PC-9 (cell line): ENCODE results near the gene HBZ. TPM values are rescaled to one million over a fixed set of nuclear protein-coding genes. Genes with fewer than 3 reads are reported as not detected.

Source experiments
- BruUV-seq: library from RNA; stranded (reverse); fragments of 400-500 nt; replicated peaks from 2 replicates; lab custom pipeline; 2021; lab: Mats Ljungman, UMichigan
- CTCF ChIA-PET: fragments of 300-600 bp; sonication (Branson Sonifier 250); formaldehyde crosslinking; loops from one replicate; lab custom pipeline; 2022; ENCODE audit warnings: antibody characterized with exemption; lab: Charles Lee
- POLR2A ChIA-PET: fragments of 300-600 bp; sonication (Branson Sonifier 250); formaldehyde crosslinking; loops from one replicate; lab custom pipeline; 2022; ENCODE audit warnings: antibody characterized with exemption; ENCODE audit not compliant: unreplicated experiment; lab: Charles Lee
- DNase-seq, 2 experiments: peaks; one replicate each; pipeline versions ENCODE4 v3.0.0 to v3.0.0-alpha.2; 2015 to 2022; ENCODE audit warnings: mixed read lengths in 1 of 2
- H2AFZ ChIP-seq: fragments of 200-600 bp; sonication (generic); 2 replicates; pipeline ENCODE4 v1.8.1; 2017; ENCODE audit warnings: antibody characterized with exemption
- H3F3A ChIP-seq: fragments of 200-600 bp; sonication (generic); 2 replicates; pipeline ENCODE4 v1.8.1; 2017; ENCODE audit warnings: antibody characterized with exemption, mild to moderate bottlenecking, low read depth; ENCODE audit not compliant: insufficient read depth
- H3K27ac ChIP-seq: fragments of 200-600 bp; sonication (generic); 2 replicates; pipeline ENCODE4 v1.6.1; 2016; ENCODE audit warnings: mixed run types
- H3K27me3 ChIP-seq: fragments of 200-600 bp; sonication (generic); 2 replicates; pipeline ENCODE4 v1.6.1; 2016; ENCODE audit warnings: low read depth, mixed run types; ENCODE audit not compliant: insufficient read depth
- H3K36me3 ChIP-seq: fragments of 200-600 bp; sonication (generic); 2 replicates; pipeline ENCODE4 v1.6.1; 2016; ENCODE audit warnings: low read depth, mixed run types
- H3K4me1 ChIP-seq: fragments of 200-600 bp; sonication (generic); replicated peaks from 2 replicates; pipeline ENCODE4 v1.6.1; 2016; ENCODE audit warnings: mixed run types; ENCODE audit not compliant: insufficient read depth
- H3K4me2 ChIP-seq: fragments of 200-600 bp; sonication (generic); 2 replicates; pipeline ENCODE4 v1.6.1; 2017; ENCODE audit warnings: mixed run types
- H3K4me3 ChIP-seq: fragments of 200-600 bp; sonication (generic); 2 replicates; pipeline ENCODE4 v1.6.1; 2016; ENCODE audit warnings: mixed run types
- H3K79me2 ChIP-seq: fragments of 200-600 bp; sonication (generic); 2 replicates; pipeline ENCODE4 v1.6.1; 2017; ENCODE audit warnings: low read depth, mixed run types
- H3K9me2 ChIP-seq: fragments of 200-600 bp; sonication (generic); 2 replicates; pipeline ENCODE4 v1.8.1; 2017; ENCODE audit warnings: mild to moderate bottlenecking; ENCODE audit not compliant: insufficient read depth
- H3K9me3 ChIP-seq: fragments of 200-600 bp; sonication (generic); 2 replicates; pipeline ENCODE4 v1.8.1; 2016; ENCODE audit warnings: low read depth; ENCODE audit not compliant: insufficient read depth
- H4K20me1 ChIP-seq: fragments of 200-600 bp; sonication (generic); 2 replicates; pipeline ENCODE4 v1.8.1; 2017; ENCODE audit not compliant: insufficient read depth
- CTCF ChIP-seq: fragments of 200-600 bp; sonication (generic); conservative IDR thresholded peaks from 2 replicates; pipeline ENCODE4 v1.6.1; 2017; ENCODE audit warnings: mixed run types, antibody characterized with exemption, mild to moderate bottlenecking, moderate library complexity
- EZH2 ChIP-seq: fragments of 200-600 bp; sonication (generic); IDR thresholded peaks from 2 replicates; pipeline ENCODE4 v1.8.0; 2017; ENCODE audit warnings: antibody characterized with exemption, low read depth
- intact Hi-C: fragments of 100-400 bp; cut with micrococcal nuclease; formaldehyde crosslinking; loops from one replicate; pipeline ENCODE4 v1.10.0; 2022; ENCODE audit not compliant: unreplicated experiment
- total RNA-seq: library from RNA; stranded (reverse); gene quantifications from 2 replicates; pipeline ENCODE4 v1.2.3, GENCODE V29; 2021

The HBZ gene
- total RNA-seq, 1 experiment from 2014 or later, result not detected

- Histone ChIP-seq H3K27me3 (no peaks in the 10 kb centered on the region), H3K9me3 (no peaks in the 10 kb centered on the region), H4K20me1 (no peaks in the 10 kb centered on the region), H2AFZ (no peak overlapping the region), H3K4me2 (no peak overlapping the region), H3K27ac (no peak overlapping the region), H3K36me3 (no peaks in the 10 kb centered on the region), H3F3A (peaks cover 18% of the 10 kb centered on the region; the same call in 1 of the 2 replicates), H3K4me1 (peaks cover 7% of the 10 kb centered on the region; the same call in 1 of the 2 replicates), H3K4me3 (no peak overlapping the region), H3K9me2 (no peaks in the 10 kb centered on the region), H3K79me2 (peaks cover 28% of the 10 kb centered on the region)
- TF ChIP-seq CTCF (no peak), EZH2 (no peak)
- intact Hi-C loops, result no loop called here
- BruUV-seq, result no TSS peak
- DNase-seq, result no peak
- ChIA-PET CTCF (no interaction called here), POLR2A (interaction anchor here (0.6 kb wide), 1 partner anchor 357 kb away, joined by 13 read pairs; no protein-coding TSS in a partner anchor)
Observed at GRCh38 chr16:140175-140857, 12.1 kb upstream of the HBZ start.

- H4K20me1 ChIP-seq, result no peaks in the 10 kb centered on the region
- no peak for DNase-seq
- H3K36me3 ChIP-seq, result no peaks in the 10 kb centered on the region
- H3F3A ChIP-seq, result peaks cover 14% of the 10 kb centered on the region; the same call in 1 of the 2 replicates
- no peak for TF ChIP-seq CTCF
- TF ChIP-seq EZH2, result no peak
- H3K4me2 ChIP-seq, result no peak overlapping the region
- H3K9me3 ChIP-seq, result no peaks in the 10 kb centered on the region
- intact Hi-C loops, result no loop called here
- peaks cover 2% of the 10 kb centered on the region; the same call in 1 of the 2 replicates for H3K4me1 ChIP-seq
- no peak overlapping the region for H3K4me3 ChIP-seq
- no peak overlapping the region for H2AFZ ChIP-seq
- ChIA-PET POLR2A (no interaction called here), CTCF (no interaction called here)
- peaks cover 6% of the 10 kb centered on the region for H3K79me2 ChIP-seq
- no peaks in the 10 kb centered on the region for H3K27me3 ChIP-seq
- H3K9me2 ChIP-seq, result no peaks in the 10 kb centered on the region
- no TSS peak for BruUV-seq
- no peak overlapping the region for H3K27ac ChIP-seq
Observed at GRCh38 chr16:142405-142967, 10.0 kb upstream of the HBZ start.

GRCh38 chr16:143047-143446, 9.4 kb upstream of the HBZ start:
- no peak for DNase-seq
- no peaks in the 10 kb centered on the region for H4K20me1 ChIP-seq
- ChIA-PET POLR2A (interaction anchor here (0.7 kb wide), 1 partner anchor 23 kb away, joined by 5 read pairs; no protein-coding TSS in a partner anchor), CTCF (no interaction called here)
- intact Hi-C loops, result no loop called here
- no peaks in the 10 kb centered on the region for H3K9me3 ChIP-seq
- H3K4me3 ChIP-seq, result no peak overlapping the region
- H2AFZ ChIP-seq, result no peak overlapping the region
- H3K27ac ChIP-seq, result no peak overlapping the region
- no peaks in the 10 kb centered on the region for H3K36me3 ChIP-seq
- H3K79me2 ChIP-seq, result peaks cover under 1% of the 10 kb centered on the region
- TF ChIP-seq CTCF, result no peak
- TF ChIP-seq EZH2, result no peak
- no peaks in the 10 kb centered on the region for H3K27me3 ChIP-seq
- H3K4me1 ChIP-seq, result no peaks in the 10 kb centered on the region
- H3K9me2 ChIP-seq, result no peaks in the 10 kb centered on the region
- peaks cover 14% of the 10 kb centered on the region; the same call in 1 of the 2 replicates for H3F3A ChIP-seq
- H3K4me2 ChIP-seq, result no peak overlapping the region
- BruUV-seq, result no TSS peak
